GM12878 (cell line): Measurements from ENCODE around the gene TMEM212. TPM values are rescaled to one million over a fixed set of nuclear protein-coding genes. Genes with fewer than 3 reads are reported as not detected.

Source experiments
- ATAC-seq: fragments of 200-7000 bp; cut with Tn5 transposase; 3 replicates; pipeline ENCODE4 v1.9.1; 2020; ENCODE audit warnings: mild to moderate bottlenecking, moderate library complexity
- BruUV-seq: library from RNA; stranded (reverse); fragments of 400-500 nt; replicated peaks from 2 replicates; lab custom pipeline; 2021; lab: Mats Ljungman, UMichigan
- CTCF ChIA-PET: fragments of 300-600 bp; sonication (Branson Sonifier 250); formaldehyde crosslinking; extraction: SDS; loops from one replicate; lab custom pipeline; 2021; ENCODE audit warnings: inconsistent platforms; lab: Yijun Ruan, JAX
- POLR2A ChIA-PET: fragments of 350-600 bp; formaldehyde crosslinking; extraction: SDS; loops from one replicate; lab custom pipeline; 2021; ENCODE audit warnings: inconsistent platforms; lab: Charles Lee
- RAD21 ChIA-PET: fragments of 300-600 bp; sonication (Branson Sonifier 250); formaldehyde crosslinking; loops from one replicate; lab custom pipeline; 2023; ENCODE audit warnings: antibody characterized with exemption; ENCODE audit not compliant: unreplicated experiment; lab: Charles Lee
- SMC1A ChIA-PET: fragments of 300-600 bp; sonication (Branson Sonifier 250); formaldehyde crosslinking; loops from one replicate; lab custom pipeline; 2023; ENCODE audit not compliant: unreplicated experiment, uncharacterized antibody; lab: Charles Lee
- DNase-seq: peaks from one replicate; pipeline ENCODE4 v3.0.0-alpha.2; 2011; ENCODE audit warnings: low read depth, low spot score
- FAIRE-seq: peaks from 3 replicates; lab custom pipeline; 2011; peaks lifted over from hg19 to GRCh38; lab: Jason Lieb, UNC
- H2AFZ ChIP-seq: 2 replicates; pipeline ENCODE4 v1.6.0; 2011; ENCODE audit warnings: low read depth, low read length, control low read depth; ENCODE audit not compliant: control insufficient read depth
- H3K27ac ChIP-seq: 2 replicates; pipeline ENCODE4 v1.5.1; 2011; ENCODE audit warnings: control low read depth; ENCODE audit not compliant: control insufficient read depth, insufficient read depth
- H3K27me3 ChIP-seq, 2 experiments: replicated peaks in 1 of 2; 2 replicates each; pipeline versions ENCODE4 v1.6.0 to v1.6.1; 2011; ENCODE audit warnings: low read length in 1 of 2; ENCODE audit not compliant: control insufficient read depth in 2 of 2, insufficient read depth in 2 of 2
- H3K36me3 ChIP-seq, 2 experiments: 2 replicates each; pipeline ENCODE4 v1.5.1; 2011; ENCODE audit warnings: low read length in 1 of 2; ENCODE audit not compliant: control insufficient read depth in 2 of 2, insufficient read depth in 2 of 2
- H3K4me1 ChIP-seq: 2 replicates; pipeline ENCODE4 v1.6.1; 2011; ENCODE audit warnings: mild to moderate bottlenecking, low read length, moderate library complexity, mixed read lengths; ENCODE audit not compliant: control insufficient read depth, insufficient read depth
- H3K4me2 ChIP-seq: 2 replicates; pipeline ENCODE4 v1.6.0; 2011; ENCODE audit warnings: control low read depth; ENCODE audit not compliant: control insufficient read depth, insufficient read depth
- H3K4me3 ChIP-seq: fragments of 200-600 bp; sonication (generic); 2 replicates; pipeline ENCODE4 v1.5.1; 2016
- H3K79me2 ChIP-seq: 2 replicates; pipeline ENCODE4 v1.6.0; 2011; ENCODE audit warnings: low read length; ENCODE audit not compliant: control insufficient read depth, insufficient read depth
- H3K9ac ChIP-seq: 2 replicates; pipeline ENCODE4 v1.8.0; 2011; ENCODE audit warnings: low read length, control low read depth, mixed read lengths; ENCODE audit not compliant: control insufficient read depth, insufficient read depth
- H3K9me3 ChIP-seq: replicated peaks from 3 replicates; pipeline ENCODE4 v1.5.1; 2011; ENCODE audit warnings: mild to moderate bottlenecking, low read length; ENCODE audit not compliant: control insufficient read depth, insufficient read depth
- H4K20me1 ChIP-seq: 2 replicates; pipeline ENCODE4 v1.6.0; 2011; ENCODE audit not compliant: control insufficient read depth, insufficient read depth
- CBFB ChIP-seq: IDR thresholded peaks from 2 replicates; pipeline ENCODE4 v1.6.1; 2016; ENCODE audit warnings: antibody characterized with exemption, low read depth
- CHD1 ChIP-seq: IDR thresholded peaks from 2 replicates; pipeline ENCODE4 v1.6.1; 2012; ENCODE audit warnings: low read depth, low read length, improper control_type of control experiment
- CREM ChIP-seq: IDR thresholded peaks from 2 replicates; pipeline ENCODE4 v1.6.1; 2014; ENCODE audit warnings: antibody characterized with exemption, low read depth
- EED ChIP-seq: sonication (generic); IDR thresholded peaks from 2 replicates; pipeline ENCODE4 v1.6.1; 2016; ENCODE audit warnings: antibody characterized with exemption, low read depth
- HCFC1 ChIP-seq: fragments of 150-350 bp; IDR thresholded peaks from 2 replicates; pipeline ENCODE4 v1.6.1; 2014; ENCODE audit warnings: low read length
- MEF2B ChIP-seq: fragments of 450-650 bp; IDR thresholded peaks from 2 replicates; pipeline ENCODE4 v1.6.1; 2018; ENCODE audit warnings: mild to moderate bottlenecking, moderate library complexity; ENCODE audit not compliant: partially characterized antibody, poor library complexity, severe bottlenecking
- MTA3 ChIP-seq: IDR thresholded peaks from 2 replicates; pipeline ENCODE4 v1.6.1; 2012; ENCODE audit warnings: low read length, inconsistent platforms, borderline replicate concordance
- NFIC ChIP-seq: IDR thresholded peaks from 2 replicates; pipeline ENCODE4 v1.6.1; 2012; ENCODE audit warnings: low read depth, mild to moderate bottlenecking, inconsistent platforms, low read length, moderate library complexity
- NFXL1 ChIP-seq: fragments of 450-650 bp; IDR thresholded peaks from 2 replicates; pipeline ENCODE4 v1.6.1; 2017; ENCODE audit warnings: antibody characterized with exemption, mild to moderate bottlenecking, borderline replicate concordance
- SIX5 ChIP-seq: IDR thresholded peaks from 2 replicates; pipeline ENCODE4 v1.6.1; 2011; ENCODE audit warnings: mild to moderate bottlenecking, low read depth, low read length, moderate library complexity; ENCODE audit not compliant: severe bottlenecking
- ZBTB11 ChIP-seq: fragments of 450-650 bp; formaldehyde crosslinking; IDR thresholded peaks from 2 replicates; pipeline ENCODE4 v1.5.0; 2022; ENCODE audit warnings: mild to moderate bottlenecking, missing genetic modification characterization
- ZNF207 ChIP-seq: fragments of 450-650 bp; IDR thresholded peaks from 2 replicates; pipeline ENCODE4 v1.6.1; 2014; ENCODE audit warnings: antibody characterized with exemption, mild to moderate bottlenecking, borderline replicate concordance
- ZNF384 ChIP-seq: IDR thresholded peaks from 2 replicates; pipeline ENCODE4 v1.6.1; 2012; ENCODE audit warnings: low read depth, mild to moderate bottlenecking, low read length, improper control_type of control experiment, borderline replicate concordance
- WGBS: methylation state at CpG from one replicate; pipeline ENCODE4 v1.1.6; 2016; ENCODE audit warnings: low lambda C conversion rate; ENCODE audit not compliant: insufficient replicate concordance, insufficient coverage; ENCODE audit errors: missing lambda C conversion rate; 5-methylcytosine and 5-hydroxymethylcytosine counted together
- in situ Hi-C: fragments of 300-500 bp; cut with MboI; formaldehyde crosslinking; loops from 9 replicates; pipeline ENCODE4 v1.14.3; 2018; ENCODE audit warnings: mixed read lengths
- intact Hi-C: fragments of 100-400 bp; cut with micrococcal nuclease; formaldehyde crosslinking; loops from one replicate; pipeline ENCODE4 v1.14.2; 2022; ENCODE audit not compliant: unreplicated experiment
- polyA plus RNA-seq, 11 experiments: library from polyadenylated mRNA; depleted of rRNA in 4 of 11; unstranded in 6 of 11; stranded (reverse) in 5 of 11; fragments of >200 nt; fragmentation: Nextera tagmentation in 4 of 11; fragmentation: Illumina TruSeq in 1 of 11; extraction: Ambion mirVana in 4 of 11; extraction: Trizol in 1 of 11; gene quantifications; 1 replicate in 1 of 11; 2 replicates in 10 of 11; pipeline versions ENCODE4 v1.2.1 to v1.2.3, GENCODE V29; 2011 to 2016; ENCODE audit warnings: inconsistent platforms in 2 of 11, missing spikeins in 2 of 11, low read depth in 1 of 11
- total RNA-seq, 4 experiments: library from RNA; depleted of rRNA in 3 of 4; stranded (reverse); fragments of >200 nt in 3 of 4; fragmentation: Illumina TruSeq in 1 of 4; extraction: Trizol in 1 of 4; gene quantifications; 2 replicates each; pipeline versions ENCODE4 v1.2.1 to v1.2.3, GENCODE V29; 2013 to 2021

Gene TMEM212
- total and polyA plus RNA-seq, 10 of the 15 experiments (the other 5 are each of a cell fraction or from before 2014, with no cell fraction given): not detected

- RAD21 ChIA-PET: interaction anchor here (1.6 to 5.0 kb wide), 4 partner anchors 11 to 502 kb away, joined by 4 to 26 read pairs (median 6); no protein-coding TSS in a partner anchor
- 93% methylated on average over 2 of the region's 2 CpGs for whole genome bisulfite sequencing
- POLR2A ChIA-PET: no interaction called here
- in situ Hi-C loops (no loop called here), intact Hi-C loops (loop anchor here (10.0 kb wide), 2 partner anchors 194 to 434 kb away; partner anchors contain the start of gene FNDC3B)
- no peak overlapping the region for H3K27ac ChIP-seq
- H3K9ac ChIP-seq: no peak overlapping the region
- no peak overlapping the region for H3K4me3 ChIP-seq
- no peak overlapping the region for H2AFZ ChIP-seq
- H3K79me2 ChIP-seq: no peaks in the 10 kb centered on the region
- no peak overlapping the region for H3K4me2 ChIP-seq
- H3K4me1 ChIP-seq: 0 out of 2 replicates have a peak, but pooled peaks cover 3% of the 10 kb centered on the region
- no TSS peak for BruUV-seq
- H4K20me1 ChIP-seq: no peaks in the 10 kb centered on the region
- TF ChIP-seq CHD1 (no peak), NFXL1 (no peak), MTA3 (no peak), CBFB (no peak), CREM (no peak), MEF2B (no peak), SIX5 (no peak), HCFC1 (no peak), NFIC (no peak), ZNF207 (no peak), ZNF384 (no peak), EED (no peak), ZBTB11 (CRISPR knock-in tag) (no peak)
- no peak for DNase-seq
- no peak for FAIRE-seq
- no peaks in the 10 kb centered on the region for H3K27me3 ChIP-seq
- no peaks in the 10 kb centered on the region for H3K9me3 ChIP-seq
- ATAC-seq: no peak
- SMC1A ChIA-PET: interaction anchor here (0.9 to 3.7 kb wide), 4 partner anchors 12 to 274 kb away, joined by 3 to 23 read pairs (median 7); no protein-coding TSS in a partner anchor
- CTCF ChIA-PET: interaction anchor here (1.2 to 3.0 kb wide), 7 partner anchors 10 to 500 kb away, joined by 3 to 25 read pairs (median 7); no protein-coding TSS in a partner anchor
- no peaks in the 10 kb centered on the region for H3K36me3 ChIP-seq
These were observed 2.7 kb upstream of the TMEM212 start for GRCh38 chr3:171840445-171840810.
